HG02623 (cell line): ENCODE data around the gene CCSER2.
"Not testable (repeated sequence)": the region's sequence is repeated elsewhere in the genome, so short reads cannot be mapped to it uniquely, and the experiment has no call there.

Experiments used
- ATAC-seq: cut with Tn5 transposase; IDR thresholded peaks from one replicate; pipeline ENCODE4 v1.9.1; 2021; ENCODE audit warnings: moderate library complexity; ENCODE audit not compliant: unreplicated experiment

CCSER2 gene

GRCh38 chr10:84328418-84329195 lies at the start of gene CCSER2:
TSS of gene CCSER2 (plus strand) at chr10:84328589. CDS start at chr10:84371053, 42,464 bp downstream.
- ATAC-seq: peak; percentile 59

- not testable (repeated sequence) for ATAC-seq
Observed at GRCh38 chr10:84279876-84280475, 48.4 kb upstream of the CCSER2 start.

GRCh38 chr10:84286695-84287094 lies 41.7 kb upstream of the CCSER2 start:
- ATAC-seq: no peak

- no peak for ATAC-seq
Observed at GRCh38 chr10:84288151-84288550, 40.2 kb upstream of the CCSER2 start.

GRCh38 chr10:84289521-84290200 lies 38.7 kb upstream of the CCSER2 start:
- ATAC-seq: no peak

- no peak for ATAC-seq
Observed at GRCh38 chr10:84290235-84290634, 38.2 kb upstream of the CCSER2 start.

GRCh38 chr10:84291384-84291783 lies 37.0 kb upstream of the CCSER2 start:
- no peak for ATAC-seq

- peak; percentile 56 for ATAC-seq
Observed at GRCh38 chr10:84292502-84292901, 35.9 kb upstream of the CCSER2 start.

- ATAC-seq: no peak
Observed at GRCh38 chr10:84293171-84293570, 35.2 kb upstream of the CCSER2 start.

GRCh38 chr10:84293574-84294016 lies 34.8 kb upstream of the CCSER2 start:
- ATAC-seq: no peak

- no peak for ATAC-seq
Observed at GRCh38 chr10:84294766-84295447, 33.5 kb upstream of the CCSER2 start.

GRCh38 chr10:84296091-84296981 lies 32.1 kb upstream of the CCSER2 start:
- no peak for ATAC-seq

- no peak for ATAC-seq
Observed at GRCh38 chr10:84298057-84298456, 30.3 kb upstream of the CCSER2 start.

- ATAC-seq: no peak
Observed at GRCh38 chr10:84302223-84302622, 26.2 kb upstream of the CCSER2 start.

- ATAC-seq: no peak
Observed at GRCh38 chr10:84306751-84307384, 21.5 kb upstream of the CCSER2 start.

GRCh38 chr10:84308021-84308420 lies 20.4 kb upstream of the CCSER2 start:
- ATAC-seq: no peak

- no peak for ATAC-seq
Observed at GRCh38 chr10:84308481-84309304, 19.7 kb upstream of the CCSER2 start.

GRCh38 chr10:84310470-84310869 lies 17.9 kb upstream of the CCSER2 start:
- ATAC-seq: no peak

GRCh38 chr10:84311576-84311975 lies 16.8 kb upstream of the CCSER2 start:
- no peak for ATAC-seq
